Neural cell (in vitro differentiated cells): ENCODE data around the gene CPNE5. TPM values are rescaled to one million over a fixed set of nuclear protein-coding genes. Genes with fewer than 3 reads are reported as not detected.

Experiments used
- H2AFZ ChIP-seq: fragments of 200-600, 300-800 bp; sonication (generic), shearing (Covaris generic); 2 replicates; pipeline ENCODE4 v1.6.0; 2014; ENCODE audit warnings: low read depth, mild to moderate bottlenecking, antibody characterized with exemption, low read length, moderate library complexity
- H3F3A ChIP-seq: fragments of 200-600 bp; shearing (Covaris generic); 2 replicates; pipeline ENCODE4 v1.6.1; 2016; ENCODE audit warnings: mild to moderate bottlenecking, moderate library complexity, mixed read lengths, antibody characterized with exemption, low read length; ENCODE audit not compliant: insufficient read depth, poor library complexity, severe bottlenecking
- H3K27ac ChIP-seq: fragments of 200-600, 300-800 bp; sonication (generic), shearing (Covaris generic); 2 replicates; pipeline ENCODE4 v1.5.1; 2014; ENCODE audit warnings: mild to moderate bottlenecking, low read length, moderate library complexity
- H3K27me3 ChIP-seq: fragments of 300-800, 200-600 bp; sonication (generic), shearing (Covaris generic); 2 replicates; pipeline ENCODE4 v1.6.0; 2014; ENCODE audit warnings: mild to moderate bottlenecking, low read depth, low read length, moderate library complexity; ENCODE audit not compliant: insufficient read depth
- H3K36me3 ChIP-seq: fragments of 300-800, 200-600 bp; sonication (generic), shearing (Covaris generic); 2 replicates; pipeline ENCODE4 v1.5.1; 2014; ENCODE audit warnings: mild to moderate bottlenecking, antibody characterized with exemption, low read length, moderate library complexity; ENCODE audit not compliant: insufficient read depth
- H3K4me2 ChIP-seq: fragments of 300-800, 200-600 bp; sonication (generic), shearing (Covaris generic); 2 replicates; pipeline ENCODE4 v1.6.0; 2014; ENCODE audit warnings: mild to moderate bottlenecking, low read length
- H3K4me3 ChIP-seq: fragments of 300-800, 200-600 bp; sonication (generic), shearing (Covaris generic); 2 replicates; pipeline ENCODE4 v1.5.1; 2014; ENCODE audit warnings: mild to moderate bottlenecking, low read length, moderate library complexity
- H3K79me2 ChIP-seq: fragments of 200-600 bp; shearing (Covaris generic); replicated peaks from 2 replicates; pipeline ENCODE4 v1.6.0; 2014; ENCODE audit warnings: mild to moderate bottlenecking, low read length, moderate library complexity; ENCODE audit not compliant: insufficient read depth
- H3K9ac ChIP-seq: fragments of 300-800, 200-600 bp; sonication (generic), shearing (Covaris generic); 2 replicates; pipeline ENCODE4 v1.6.1; 2016; ENCODE audit warnings: mild to moderate bottlenecking, low read length, mixed read lengths
- H3K9me2 ChIP-seq: fragments of 200-600 bp; shearing (Covaris generic); 2 replicates; pipeline ENCODE4 v1.6.1; 2016; ENCODE audit warnings: mild to moderate bottlenecking, low read length, mixed read lengths; ENCODE audit not compliant: insufficient read depth
- H3K9me3 ChIP-seq: fragments of 200-600, 300-800 bp; sonication (generic), shearing (Covaris generic); 2 replicates; pipeline ENCODE4 v1.6.1; 2016; ENCODE audit warnings: mild to moderate bottlenecking, mixed run types, low read length, moderate library complexity, mixed read lengths
- H4K20me1 ChIP-seq: fragments of 200-600 bp; shearing (Covaris generic); 2 replicates; pipeline ENCODE4 v1.6.1; 2016; ENCODE audit warnings: mild to moderate bottlenecking, mixed run types; ENCODE audit not compliant: insufficient read depth
- EP300 ChIP-seq: fragments of 450-650 bp; conservative IDR thresholded peaks from 2 replicates; pipeline ENCODE4 v1.6.1; 2014; ENCODE audit warnings: antibody characterized with exemption, mild to moderate bottlenecking, moderate library complexity; ENCODE audit not compliant: poor library complexity, severe bottlenecking
- EZH2 ChIP-seq: fragments of 200-600, 300-800 bp; shearing (Covaris generic), sonication (generic); IDR thresholded peaks from 2 replicates; pipeline ENCODE4 v1.6.1; 2014; ENCODE audit warnings: antibody characterized with exemption, low read length, borderline replicate concordance, mild to moderate bottlenecking; ENCODE audit not compliant: insufficient read depth, poor library complexity, severe bottlenecking
- MXI1 ChIP-seq: fragments of 450-650 bp; conservative IDR thresholded peaks from 2 replicates; pipeline ENCODE4 v1.6.1; 2014; ENCODE audit warnings: antibody characterized with exemption, mild to moderate bottlenecking; ENCODE audit not compliant: poor library complexity, severe bottlenecking
- POLR2AphosphoS5 ChIP-seq: IDR thresholded peaks from 2 replicates; pipeline ENCODE4 v1.6.1; 2012
- RAD21 ChIP-seq: fragments of 450-650 bp; conservative IDR thresholded peaks from 2 replicates; pipeline ENCODE4 v1.6.1; 2014; ENCODE audit warnings: antibody characterized with exemption, mild to moderate bottlenecking, moderate library complexity
- REST ChIP-seq: IDR thresholded peaks from 2 replicates; pipeline ENCODE4 v1.6.1; 2012; ENCODE audit warnings: borderline replicate concordance
- SMC3 ChIP-seq: fragments of 450-650 bp; conservative IDR thresholded peaks from 2 replicates; pipeline ENCODE4 v1.6.1; 2014; ENCODE audit warnings: antibody characterized with exemption, mild to moderate bottlenecking, moderate library complexity; ENCODE audit not compliant: poor library complexity
- TAF1 ChIP-seq: IDR thresholded peaks from 2 replicates; pipeline ENCODE4 v1.6.1; 2012; ENCODE audit warnings: low read depth
- polyA plus RNA-seq: library from polyadenylated mRNA; depleted of rRNA; stranded (reverse); fragments of >200 nt; gene quantifications from 2 replicates; pipeline ENCODE4 v1.2.3, GENCODE V29; 2014
- TF ChIP-seq, protein P1 (sequence below): fragments of 450-650 bp; IDR thresholded peaks from 2 replicates; pipeline ENCODE4 v1.5.1; 2014; ENCODE audit warnings: antibody characterized with exemption, mild to moderate bottlenecking, moderate library complexity; ENCODE audit not compliant: poor library complexity, severe bottlenecking

Gene CPNE5
- polyA plus RNA-seq, 1 donor from 2014 or later = 8.7 TPM

- Histone ChIP-seq H4K20me1 (no peaks in the 10 kb centered on the region), H2AFZ (no peak overlapping the region)
Observed at GRCh38 chr6:36735110-36736071, 103.9 kb downstream of the CPNE5 start.

DNA sequence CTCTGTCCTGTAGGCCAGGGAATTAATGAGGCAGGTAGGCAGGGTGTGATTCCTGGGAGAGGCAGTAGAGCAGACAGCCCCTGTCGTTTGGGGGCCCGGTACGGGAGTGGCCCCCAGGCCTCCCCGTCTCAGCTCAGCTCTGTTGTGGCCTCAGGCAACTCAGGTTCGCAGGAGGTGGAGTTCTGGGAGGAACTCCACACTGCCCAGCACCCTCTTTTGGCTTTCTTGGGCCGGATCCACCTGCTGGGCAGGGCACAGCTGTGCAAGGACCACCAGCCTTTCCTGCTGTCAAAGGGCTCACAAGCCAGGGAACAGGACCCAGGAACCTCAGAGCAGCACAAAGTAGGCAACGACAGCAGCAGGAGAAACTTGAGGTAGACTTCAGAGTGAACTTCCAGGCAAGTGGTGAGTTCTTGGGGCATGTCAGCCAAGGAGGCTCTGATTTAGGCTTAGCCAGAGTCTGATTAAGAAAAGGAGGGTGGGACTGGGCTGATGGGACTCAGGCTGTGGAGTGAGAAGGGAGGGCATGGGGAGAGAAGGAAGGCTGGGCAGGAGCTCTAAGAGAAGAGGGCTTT lies 104.7 kb downstream of the CPNE5 start:
- H3K9ac ChIP-seq = no peak overlapping the region
- no peaks in the 10 kb centered on the region for H3K9me2 ChIP-seq
- H3F3A ChIP-seq = no peaks in the 10 kb centered on the region
- H3K36me3 ChIP-seq = no peaks in the 10 kb centered on the region
- H3K27ac ChIP-seq = no peak overlapping the region
- no peaks in the 10 kb centered on the region for H4K20me1 ChIP-seq
- no peak overlapping the region for H3K4me3 ChIP-seq
- TF ChIP-seq RAD21 (no peak), TAF1 (no peak)
- no peaks in the 10 kb centered on the region for H3K9me3 ChIP-seq
- H2AFZ ChIP-seq = no peak overlapping the region
- no peaks in the 10 kb centered on the region for H3K27me3 ChIP-seq
- no peaks in the 10 kb centered on the region for H3K79me2 ChIP-seq
- H3K4me2 ChIP-seq = no peak overlapping the region

More at GRCh38 chr6:36735110-36736071, 103.9 kb downstream of the CPNE5 start:
- Histone ChIP-seq H3K36me3 (no peaks in the 10 kb centered on the region), H3K27ac (no peak overlapping the region), H3K4me2 (no peak overlapping the region), H3K9ac (no peak overlapping the region), H3K79me2 (no peaks in the 10 kb centered on the region), H3K27me3 (no peaks in the 10 kb centered on the region), H3F3A (no peaks in the 10 kb centered on the region), H3K9me3 (no peaks in the 10 kb centered on the region), H3K9me2 (no peaks in the 10 kb centered on the region), H3K4me3 (no peak overlapping the region)
- TF ChIP-seq SMC3 (no peak), REST (no peak), POLR2AphosphoS5 (no peak), EZH2 (no peak), TAF1 (no peak), EP300 (no peak), MXI1 (no peak), RAD21 (no peak)
- TF ChIP-seq, protein P1, sequence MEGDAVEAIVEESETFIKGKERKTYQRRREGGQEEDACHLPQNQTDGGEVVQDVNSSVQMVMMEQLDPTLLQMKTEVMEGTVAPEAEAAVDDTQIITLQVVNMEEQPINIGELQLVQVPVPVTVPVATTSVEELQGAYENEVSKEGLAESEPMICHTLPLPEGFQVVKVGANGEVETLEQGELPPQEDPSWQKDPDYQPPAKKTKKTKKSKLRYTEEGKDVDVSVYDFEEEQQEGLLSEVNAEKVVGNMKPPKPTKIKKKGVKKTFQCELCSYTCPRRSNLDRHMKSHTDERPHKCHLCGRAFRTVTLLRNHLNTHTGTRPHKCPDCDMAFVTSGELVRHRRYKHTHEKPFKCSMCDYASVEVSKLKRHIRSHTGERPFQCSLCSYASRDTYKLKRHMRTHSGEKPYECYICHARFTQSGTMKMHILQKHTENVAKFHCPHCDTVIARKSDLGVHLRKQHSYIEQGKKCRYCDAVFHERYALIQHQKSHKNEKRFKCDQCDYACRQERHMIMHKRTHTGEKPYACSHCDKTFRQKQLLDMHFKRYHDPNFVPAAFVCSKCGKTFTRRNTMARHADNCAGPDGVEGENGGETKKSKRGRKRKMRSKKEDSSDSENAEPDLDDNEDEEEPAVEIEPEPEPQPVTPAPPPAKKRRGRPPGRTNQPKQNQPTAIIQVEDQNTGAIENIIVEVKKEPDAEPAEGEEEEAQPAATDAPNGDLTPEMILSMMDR = no peak
